B cell (primary cell): ENCODE measurements around the gene N4BP2. TPM values are rescaled to one million over a fixed set of nuclear protein-coding genes. Genes with fewer than 3 reads are reported as not detected.
A peak's percentile ranks its signal among the peaks of the same experiment; 100 is the strongest.

Experiments
- ATAC-seq: fragments of 200-7000 bp; cut with Tn5 transposase; one replicate; pipeline ENCODE4 v1.10.0; 2021; ENCODE audit warnings: low read depth, mild to moderate bottlenecking, moderate number of reproducible peaks, moderate library complexity
- CTCF ChIA-PET: fragments of 350-600 bp; sonication (Branson Sonifier 250); formaldehyde crosslinking; loops from one replicate; lab custom pipeline; 2021; ENCODE audit warnings: antibody characterized with exemption, inconsistent platforms; lab: Charles Lee
- POLR2A ChIA-PET: fragments of 350-600 bp; sonication (Branson Sonifier 250); formaldehyde crosslinking; loops from one replicate; lab custom pipeline; 2021; ENCODE audit warnings: antibody characterized with exemption; lab: Charles Lee
- DNase-seq: peaks from one replicate; pipeline ENCODE4 v3.0.0; 2013
- H2AFZ ChIP-seq: 2 replicates; pipeline ENCODE4 v1.6.1; 2012; ENCODE audit warnings: mild to moderate bottlenecking, low read depth, low read length; ENCODE audit not compliant: insufficient read depth, poor library complexity, severe bottlenecking
- H3K27ac ChIP-seq, 2 donors: 1 replicate in 1 of 2; 2 replicates in 1 of 2; pipeline ENCODE4 v1.5.1; 2012 to 2013; ENCODE audit warnings: low read length in 2 of 2, mild to moderate bottlenecking in 2 of 2, moderate library complexity in 1 of 2
- H3K27me3 ChIP-seq, 4 experiments: fragments of 200-600 bp in 1 of 4; sonication (generic) in 1 of 4; replicated peaks in 1 of 4; 1 replicate in 2 of 4; 2 replicates in 2 of 4; pipeline versions ENCODE4 v1.6.1 to v1.7.0; 2013 to 2016; ENCODE audit warnings: low read length in 3 of 4, mild to moderate bottlenecking in 2 of 4, mixed read lengths in 1 of 4, moderate library complexity in 1 of 4; ENCODE audit not compliant: insufficient read depth in 4 of 4, control insufficient read depth in 3 of 4; ENCODE audit errors: control extremely low read depth in 1 of 4
- H3K36me3 ChIP-seq, 2 experiments: replicated peaks in 1 of 2; 1 replicate in 1 of 2; 2 replicates in 1 of 2; pipeline versions ENCODE4 v1.6.1 to v1.7.1; 2013; ENCODE audit warnings: low read length in 1 of 2; ENCODE audit not compliant: insufficient read depth in 2 of 2, control insufficient read depth in 1 of 2; ENCODE audit errors: control extremely low read depth in 1 of 2, extremely low read depth in 1 of 2
- H3K4me1 ChIP-seq, 2 donors: fragments of 200-600 bp in 1 of 2; sonication (generic) in 1 of 2; 1 replicate in 1 of 2; 2 replicates in 1 of 2; pipeline versions ENCODE4 v1.5.1 to v1.6.1; 2013 to 2017; ENCODE audit warnings: low read length in 2 of 2; ENCODE audit not compliant: control insufficient read depth in 2 of 2, insufficient read depth in 2 of 2
- H3K4me2 ChIP-seq: replicated peaks from 2 replicates; pipeline ENCODE3; 2012; ENCODE audit warnings: mild to moderate bottlenecking, low read depth, low read length; ENCODE audit not compliant: poor library complexity, severe bottlenecking
- H3K4me3 ChIP-seq, 5 experiments: fragments of 200-600 bp in 1 of 5; sonication (generic) in 1 of 5; 1 replicate in 3 of 5; 2 replicates in 2 of 5; pipeline versions ENCODE4 v1.5.1 to v1.7.0; 2011 to 2016; ENCODE audit warnings: low read length in 4 of 5, mild to moderate bottlenecking in 4 of 5, low read depth in 2 of 5, control low read depth in 1 of 5, moderate library complexity in 1 of 5; ENCODE audit not compliant: insufficient read depth in 1 of 5; ENCODE audit errors: control extremely low read depth in 1 of 5, extremely low read depth in 1 of 5
- H3K79me2 ChIP-seq: fragments of 200-600 bp; sonication (generic); one replicate; pipeline ENCODE4 v1.6.0; 2016; ENCODE audit warnings: low read length; ENCODE audit not compliant: control insufficient read depth, insufficient read depth
- H3K9ac ChIP-seq: fragments of 200-600 bp; sonication (generic); 2 replicates; pipeline ENCODE4 v1.6.1; 2017; ENCODE audit warnings: mild to moderate bottlenecking, low read length, moderate library complexity
- H3K9me3 ChIP-seq, 3 donors: one replicate each; pipeline versions ENCODE4 v1.6.1 to v1.7.1; 2013; ENCODE audit warnings: low read length in 2 of 3; ENCODE audit not compliant: control insufficient read depth in 2 of 3, insufficient read depth in 1 of 3; ENCODE audit errors: control extremely low read depth in 1 of 3
- H4K20me1 ChIP-seq: 2 replicates; pipeline ENCODE4 v1.6.0; 2012; ENCODE audit warnings: mild to moderate bottlenecking, low read length; ENCODE audit not compliant: insufficient read depth, control insufficient read depth, poor library complexity, severe bottlenecking
- H3K27ac Mint-ChIP-seq: one replicate; pipeline ENCODE4 v1.8.0; 2021; ENCODE audit warnings: mixed read lengths
- H3K27me3 Mint-ChIP-seq: one replicate; pipeline ENCODE4 v1.8.0; 2021; ENCODE audit warnings: mixed read lengths
- H3K4me1 Mint-ChIP-seq: one replicate; pipeline ENCODE4 v1.8.0; 2021; ENCODE audit warnings: mixed read lengths
- H3K4me3 Mint-ChIP-seq: one replicate; pipeline ENCODE4 v1.8.0; 2021; ENCODE audit warnings: mixed read lengths
- H3K9me3 Mint-ChIP-seq: one replicate; pipeline ENCODE4 v1.8.0; 2022; ENCODE audit warnings: mixed read lengths; ENCODE audit not compliant: insufficient read depth
- CTCF ChIP-seq: fragments of 200-600 bp; IDR thresholded peaks from one replicate; pipeline ENCODE4 v1.8.0; 2022; ENCODE audit warnings: antibody characterized with exemption, mild to moderate bottlenecking
- EZH2 ChIP-seq: IDR thresholded peaks from 2 replicates; pipeline ENCODE4 v1.6.1; 2012; ENCODE audit warnings: borderline replicate concordance, low read depth, mild to moderate bottlenecking, moderate library complexity, low read length; ENCODE audit not compliant: insufficient read depth, poor library complexity, severe bottlenecking
- WGBS: methylation state at CpG from one replicate; pipeline ENCODE4 v1.1.5; 2013; ENCODE audit warnings: missing lambda C conversion rate; ENCODE audit not compliant: insufficient coverage; 5-methylcytosine and 5-hydroxymethylcytosine counted together
- intact Hi-C: fragments of 100-400 bp; cut with micrococcal nuclease; formaldehyde crosslinking; loops from one replicate; pipeline ENCODE4 v1.10.0; 2022
- polyA minus RNA-seq: library from RNA; depleted of rRNA, polyadenylated mRNA; stranded (reverse); fragments of >200 nt; gene quantifications from 2 replicates; pipeline ENCODE4 v1.2.3, GENCODE V29; 2012
- polyA plus RNA-seq: library from polyadenylated mRNA; depleted of rRNA; stranded (reverse); fragments of >200 nt; gene quantifications from 2 replicates; pipeline ENCODE4 v1.2.3, GENCODE V29; 2012
- total RNA-seq, 2 donors: library from RNA; stranded (reverse); fragments of 120-200 nt in 1 of 2; gene quantifications; 1 replicate in 1 of 2; 2 replicates in 1 of 2; pipeline versions ENCODE4 v1.2.3 to v1.2.4, GENCODE V29; 2013 to 2022

The N4BP2 gene
- total RNA-seq (12.8 and 16.4 TPM in 2 replicates), polyA plus RNA-seq (2.4 and 4.2 TPM in 2 replicates), polyA minus RNA-seq (2.1 and 5.5 TPM in 2 replicates)
- total RNA-seq (2013), result 10.5 TPM

- Histone ChIP-seq H2AFZ (peak within 1 kb of the TSS; percentile 98), H3K9ac (peak within 1 kb of the TSS; percentile 77), H3K4me1 (peaks cover 14 to 17% of the 10 kb centered on the region in 2 donors), H3K9me3 (no peaks in the 10 kb centered on the region), H3K27ac (peak within 1 kb of the TSS; percentile 79 to 84), H4K20me1 (no peaks in the 10 kb centered on the region), H3K27me3 (no peaks in the 10 kb centered on the region), H3K4me2 (peak within 1 kb of the TSS; percentile 86), H3K79me2 (peaks cover 18% of the 10 kb centered on the region), H3K4me3 (peak within 1 kb of the TSS; percentile 69 to 91 (median 82)), H3K36me3 (no peaks in the 10 kb centered on the region)
- H3K4me3 Mint-ChIP-seq, result peak within 1 kb of the TSS; percentile 95
- ATAC-seq, result peak; percentile 72
- DNase-seq, result peak; percentile 87
- no peaks in the 10 kb centered on the region for H3K9me3 Mint-ChIP-seq
- CTCF ChIA-PET, result interaction anchor here (0.6 to 4.3 kb wide), 26 partner anchors 9 to 840 kb away, joined by 3 to 48 read pairs (median 4); no protein-coding TSS in a partner anchor
- no peaks in the 10 kb centered on the region for H3K27me3 Mint-ChIP-seq
- H3K27ac Mint-ChIP-seq, result peak within 1 kb of the TSS; percentile 94
- intact Hi-C loops, result loop anchor here (1.0 to 10.0 kb wide), 14 partner anchors 80 to 840 kb away; partner anchors contain the start of genes LIAS, PDS5A, RBM47 and RFC1
- under 1% methylated on average over 99 of the region's 99 CpGs for WGBS
- peaks cover 27% of the 10 kb centered on the region for H3K4me1 Mint-ChIP-seq
- peak; percentile 83 for TF ChIP-seq CTCF
- TF ChIP-seq EZH2, result no peak
- POLR2A ChIA-PET, result interaction anchor here (0.6 to 1.6 kb wide), 7 partner anchors 139 to 862 kb away, joined by 3 to 9 read pairs (median 5); no protein-coding TSS in a partner anchor
Measured at GRCh38 chr4:40056716-40057585, at the start of gene N4BP2. TSS of gene N4BP2 (plus strand) at chr4:40056850. CDS start at chr4:40097341, 40,491 bp downstream.

DNA sequence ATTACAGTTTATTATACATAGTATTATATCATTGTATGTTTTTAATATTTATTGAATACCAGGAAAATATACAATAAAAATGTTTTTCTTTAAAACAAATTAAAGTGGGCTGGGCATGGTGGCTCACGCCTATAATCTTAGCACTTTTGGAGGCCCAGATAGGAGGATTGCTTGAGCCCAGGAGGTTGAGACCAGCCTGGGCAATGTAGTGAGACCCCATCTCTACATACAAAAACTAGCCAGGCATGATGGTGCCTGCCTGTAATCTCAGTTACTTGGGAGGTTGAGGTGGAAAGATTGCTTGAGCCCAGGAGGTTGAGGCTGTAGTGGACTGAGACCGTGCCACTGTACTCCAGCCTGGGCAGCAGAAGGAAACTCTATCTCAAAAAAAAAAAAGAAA, 40.6 kb upstream of the N4BP2 start:
- no peak overlapping the region for H3K27ac Mint-ChIP-seq
- CTCF ChIA-PET, result no interaction called here

More for the DNA sequence above, 40.6 kb upstream of the N4BP2 start:
- Mint-ChIP-seq H3K4me1 (no peaks in the 10 kb centered on the region), H3K9me3 (no peaks in the 10 kb centered on the region), H3K4me3 (no peak overlapping the region), H3K27me3 (no peaks in the 10 kb centered on the region)
- no peaks in the 10 kb centered on the region for H3K36me3 ChIP-seq
- no peaks in the 10 kb centered on the region for H3K27me3 ChIP-seq
- DNase-seq (no peak), ATAC-seq (no peak)
- H3K4me3 ChIP-seq, result no peak overlapping the region
- TF ChIP-seq EZH2 (no peak), CTCF (no peak)
- intact Hi-C loops, result no loop called here
- H3K27ac ChIP-seq, result no peak overlapping the region
- POLR2A ChIA-PET, result no interaction called here
- no peak overlapping the region for H3K4me2 ChIP-seq
- H4K20me1 ChIP-seq, result no peaks in the 10 kb centered on the region
- no peak overlapping the region for H3K9ac ChIP-seq
- no peak overlapping the region for H2AFZ ChIP-seq
- H3K9me3 ChIP-seq, result no peaks in the 10 kb centered on the region
- no peaks in the 10 kb centered on the region for H3K79me2 ChIP-seq
- WGBS, result no CpG with 5 or more reads among the region's 2 CpGs
- no peaks in the 10 kb centered on the region for H3K4me1 ChIP-seq
